IMR-90 (cell line): ENCODE data around the gene DNMT3A.

Source experiments
- BHLHE40 ChIP-seq: fragments of 150-350 bp; IDR thresholded peaks from 2 replicates; pipeline ENCODE4 v1.6.1; 2016; ENCODE audit warnings: mild to moderate bottlenecking, low read depth, low read length
- CEBPB ChIP-seq: IDR thresholded peaks from 2 replicates; pipeline ENCODE4 v1.6.1; 2012; ENCODE audit warnings: low read depth, low read length, improper control_type of control experiment
- CHD1 ChIP-seq: IDR thresholded peaks from 2 replicates; pipeline ENCODE4 v1.6.1; 2012; ENCODE audit warnings: low read depth, low read length, improper control_type of control experiment
- CTCF ChIP-seq: conservative IDR thresholded peaks from 2 replicates; pipeline ENCODE4 v1.5.1; 2012; ENCODE audit warnings: mild to moderate bottlenecking, low read depth, low read length, improper control_type of control experiment
- MXI1 ChIP-seq: IDR thresholded peaks from 2 replicates; pipeline ENCODE4 v1.6.1; 2012; ENCODE audit warnings: low read depth, mild to moderate bottlenecking, low read length, moderate library complexity, borderline replicate concordance
- POLR2A ChIP-seq: IDR thresholded peaks from 2 replicates; pipeline ENCODE4 v1.6.1; 2012; ENCODE audit warnings: mild to moderate bottlenecking, low read depth, low read length
- RAD21 ChIP-seq: IDR thresholded peaks from 2 replicates; pipeline ENCODE4 v1.6.1; 2012; ENCODE audit warnings: low read length, improper control_type of control experiment
- USF2 ChIP-seq: fragments of 150-350 bp; IDR thresholded peaks from 2 replicates; pipeline ENCODE4 v1.6.1; 2017; ENCODE audit warnings: mild to moderate bottlenecking, antibody characterized with exemption, low read length, low read depth

GRCh38 chr2:25374411-25374810 is 32.7 kb upstream of the DNMT3A start:
- TF ChIP-seq RAD21 = no peak
- TF ChIP-seq CHD1 = no peak
- TF ChIP-seq CTCF = no peak
- no peak for TF ChIP-seq BHLHE40
- TF ChIP-seq CEBPB = no peak
- no peak for TF ChIP-seq MXI1
- no peak for TF ChIP-seq POLR2A
- no peak for TF ChIP-seq USF2
